HepG2 (cell line): ENCODE data around the gene DHRS12. TPM values are rescaled to one million over a fixed set of nuclear protein-coding genes. Genes with fewer than 3 reads are reported as not detected.

Source experiments
- FUBP1 ChIP-seq: sonication (generic); formaldehyde crosslinking; IDR thresholded peaks from 2 replicates; pipeline ENCODE4 v1.5.1; 2020; ENCODE audit warnings: missing genetic modification reagents, mild to moderate bottlenecking, borderline replicate concordance
- GPN1 ChIP-seq: sonication (generic); formaldehyde crosslinking; IDR thresholded peaks from 2 replicates; pipeline ENCODE4 v1.5.1; 2020; ENCODE audit warnings: missing genetic modification reagents, borderline replicate concordance
- HOXA3 ChIP-seq: sonication (generic); formaldehyde crosslinking; IDR thresholded peaks from 2 replicates; pipeline ENCODE4 v1.5.0; 2020; ENCODE audit warnings: missing genetic modification reagents
- IRF2 ChIP-seq: IDR thresholded peaks from 2 replicates; pipeline ENCODE4 v1.6.1; 2018; ENCODE audit warnings: missing genetic modification reagents, missing compliant biosample characterization
- KLF9 ChIP-seq: IDR thresholded peaks from 2 replicates; pipeline ENCODE4 v1.6.1; 2016; ENCODE audit warnings: low read depth
- MATR3 ChIP-seq: sonication (generic); formaldehyde crosslinking; IDR thresholded peaks from 2 replicates; pipeline ENCODE4 v1.4.0; 2020; ENCODE audit warnings: missing genetic modification reagents
- MXD4 ChIP-seq: IDR thresholded peaks from 2 replicates; pipeline ENCODE4 v1.6.1; 2016; ENCODE audit warnings: mild to moderate bottlenecking, missing biosample characterization, missing genetic modification reagents
- PITX1 ChIP-seq: sonication (generic); formaldehyde crosslinking; IDR thresholded peaks from 2 replicates; pipeline ENCODE4 v1.5.1; 2020; ENCODE audit warnings: mild to moderate bottlenecking, missing genetic modification reagents
- POGK ChIP-seq: sonication (generic); formaldehyde crosslinking; conservative IDR thresholded peaks from 2 replicates; pipeline ENCODE4 v1.8.0; 2022; ENCODE audit warnings: mild to moderate bottlenecking, moderate library complexity, missing genetic modification reagents
- PRDM10 ChIP-seq: sonication (generic); formaldehyde crosslinking; IDR thresholded peaks from 2 replicates; pipeline ENCODE4 v1.4.0; 2020; ENCODE audit warnings: low read depth, missing genetic modification reagents
- REST ChIP-seq, 2 experiments: IDR thresholded peaks; 2 replicates each; pipeline ENCODE4 v1.6.1; 2011 to 2012; ENCODE audit warnings: low read length in 2 of 2, borderline replicate concordance in 1 of 2, low read depth in 1 of 2, mild to moderate bottlenecking in 1 of 2, moderate library complexity in 1 of 2
- RNF2 ChIP-seq: fragments of 450-650 bp; conservative IDR thresholded peaks from 2 replicates; pipeline ENCODE4 v1.6.1; 2016; ENCODE audit warnings: low read depth
- SAP130 ChIP-seq: IDR thresholded peaks from 2 replicates; pipeline ENCODE4 v1.6.1; 2016; ENCODE audit warnings: low read depth
- SKI ChIP-seq: fragments of 450-650 bp; IDR thresholded peaks from one replicate; pipeline ENCODE4 v1.6.1; 2018; ENCODE audit warnings: mild to moderate bottlenecking; ENCODE audit not compliant: partially characterized antibody
- STAG1 ChIP-seq: sonication (generic); formaldehyde crosslinking; IDR thresholded peaks from 2 replicates; pipeline ENCODE4 v1.4.0; 2020; ENCODE audit warnings: missing genetic modification reagents
- TEAD3 ChIP-seq: optimal IDR thresholded peaks from 2 replicates; pipeline ENCODE3; 2016; ENCODE audit warnings: borderline replicate concordance
- ZNF33B ChIP-seq: sonication (generic); formaldehyde crosslinking; IDR thresholded peaks from 2 replicates; pipeline ENCODE4 v1.5.1; 2020; ENCODE audit warnings: mild to moderate bottlenecking, missing genetic modification reagents
- polyA plus RNA-seq, 8 experiments: library from polyadenylated mRNA; depleted of rRNA in 3 of 8; stranded (reverse) in 7 of 8; unstranded in 1 of 8; fragments of >200 nt; fragmentation: Illumina TruSeq in 4 of 8; extraction: Trizol in 4 of 8; gene quantifications; 2 replicates each; pipeline versions ENCODE4 v1.2.1 to v1.2.3, GENCODE V29; 2011 to 2016; ENCODE audit warnings: low read depth in 4 of 8, missing spikeins in 1 of 8, mixed read lengths in 1 of 8; ENCODE audit not compliant: insufficient read depth in 1 of 8
- total RNA-seq, 5 experiments: library from RNA; depleted of rRNA; stranded (reverse); fragments of >200 nt; fragmentation: Illumina TruSeq; extraction: Trizol; gene quantifications; 2 replicates each; pipeline ENCODE4 v1.2.3, GENCODE V29; 2016; ENCODE audit warnings: low read depth in 1 of 5

DHRS12 gene
- total and polyA plus RNA-seq, 2 of the 13 experiments (the other 11 are each of a cell fraction or from before 2014, with no cell fraction given) = 7.2 to 8.4 TPM

GRCh38 chr13:51803422-51804294, at the start of gene DHRS12 (continued):
- TF ChIP-seq PRDM10 (CRISPR knock-in tag) = 0 out of 2 replicates have a peak, but pooled peaks have one; percentile 32
- peak; percentile 76 for TF ChIP-seq SAP130 (CRISPR knock-in tag)
- TF ChIP-seq STAG1 (CRISPR knock-in tag) = 0 out of 2 replicates have a peak, but pooled peaks have one; percentile 4
- peak; percentile 19; the same call in 1 of the 2 replicates for TF ChIP-seq MXD4 (CRISPR knock-in tag)
- TF ChIP-seq FUBP1 (CRISPR knock-in tag) = 0 out of 2 replicates have a peak, but pooled peaks have one; percentile 70
- no peak; a peak in 1 of 4 replicates for TF ChIP-seq REST (IDR thresholded peaks at IDR 0.05; ENCODE audit: borderline replicate concordance in 1 of 2, low read depth in 1 of 2, low read length in 2 of 2)
- TF ChIP-seq MATR3 (CRISPR knock-in tag) = no peak
- TF ChIP-seq POGK (CRISPR knock-in tag) = 0 out of 2 replicates have a peak, but pooled peaks have one; percentile 51
- 0 out of 2 replicates have a peak, but pooled peaks have one; percentile 30 for TF ChIP-seq KLF9 (CRISPR knock-in tag)
- TF ChIP-seq GPN1 = no peak; the same call in 1 of the 2 replicates
- peak; percentile 20 for TF ChIP-seq TEAD3
- TF ChIP-seq IRF2 (CRISPR knock-in tag) = peak; percentile 40; the same call in 1 of the 2 replicates
- peak; percentile 60 for TF ChIP-seq ZNF33B (CRISPR knock-in tag)
- TF ChIP-seq HOXA3 (CRISPR knock-in tag) = peak; percentile 81
- peak; percentile 49; the same call in 1 of the 2 replicates for TF ChIP-seq RNF2
- peak; percentile 88 for TF ChIP-seq SKI
- peak; percentile 6; the same call in 1 of the 2 replicates for TF ChIP-seq PITX1 (CRISPR knock-in tag)
